ENCODE data around the gene KCNK10. TPM values are rescaled to one million over a fixed set of nuclear protein-coding genes. Genes with fewer than 3 reads are reported as not detected.

Gene KCNK10
- total RNA-seq, 2 experiments from 2014 or later: not detected

- ChIA-PET CTCF (no interaction called here), POLR2A (no interaction called here)
- no peaks in the 10 kb centered on the region for H3K36me3 ChIP-seq (ENCODE audit: insufficient read depth, low read length)
- H3K9me3 ChIP-seq (ENCODE audit: control insufficient read depth in 1 of 2, insufficient read depth in 1 of 2, low read length in 2 of 2): no peaks in the 10 kb centered on the region
- no peak for DNase-seq
- H3K4me1 Mint-ChIP-seq (ENCODE audit: low read depth): no peaks in the 10 kb centered on the region
- no peak for TF ChIP-seq CTCF (IDR thresholded peaks at IDR 0.05)
- H3K4me1 ChIP-seq (ENCODE audit: insufficient read depth, low read length): no peaks in the 10 kb centered on the region
- no peak overlapping the region for H3K27ac ChIP-seq (ENCODE audit: low read depth in 1 of 2, low read length in 2 of 2)
- no peak overlapping the region for H3K4me3 Mint-ChIP-seq
- peaks cover 7 to 19% of the 10 kb centered on the region in 2 experiments for H3K27me3 ChIP-seq (ENCODE audit: control insufficient read depth in 1 of 2, insufficient read depth in 2 of 2, low read length in 2 of 2)
- H3K27me3 Mint-ChIP-seq: peaks cover 45% of the 10 kb centered on the region
- intact Hi-C loops (cut with DNase I, micrococcal nuclease): no loop called here
- no peak overlapping the region for H3K27ac Mint-ChIP-seq
- no peak for ATAC-seq (ENCODE audit: poor library complexity)
- no peaks in the 10 kb centered on the region for H3K36me3 Mint-ChIP-seq (ENCODE audit: low read depth)
- H3K9me3 Mint-ChIP-seq: no peaks in the 10 kb centered on the region
- no peak overlapping the region for H3K4me3 ChIP-seq (ENCODE audit: low read length)
Observed at GRCh38 chr14:88300817-88301216, 22.3 kb downstream of the KCNK10 start.

GRCh38 chr14:88299865-88300530 is 23.1 kb downstream of the KCNK10 start:
- CTCF ChIA-PET: no interaction called here
- DNase-seq: peak in 3 of 14 experiments; percentile 6 to 30 (median 19)
- H3K4me3 Mint-ChIP-seq: no peak overlapping the region

GRCh38 chr14:88297306-88297705 is 25.8 kb downstream of the KCNK10 start:
- H3K4me3 ChIP-seq (ENCODE audit: low read length): no peak overlapping the region
- H3K9me3 Mint-ChIP-seq: no peaks in the 10 kb centered on the region
- H3K4me1 Mint-ChIP-seq (ENCODE audit: low read depth): no peaks in the 10 kb centered on the region
- H3K9me3 ChIP-seq (ENCODE audit: control insufficient read depth in 1 of 2, insufficient read depth in 1 of 2, low read length in 2 of 2): no peaks in the 10 kb centered on the region
- H3K27ac Mint-ChIP-seq: no peak overlapping the region
- DNase-seq (peak in 1 of 14 experiments; percentile 9), ATAC-seq (ENCODE audit: poor library complexity) (no peak)
- H3K27ac ChIP-seq (ENCODE audit: low read depth in 1 of 2, low read length in 2 of 2): no peak overlapping the region
- H3K36me3 Mint-ChIP-seq (ENCODE audit: low read depth): no peaks in the 10 kb centered on the region
- no peaks in the 10 kb centered on the region for H3K4me1 ChIP-seq (ENCODE audit: insufficient read depth, low read length)
- intact Hi-C loops (cut with DNase I, micrococcal nuclease): no loop called here
- no peak for TF ChIP-seq CTCF (IDR thresholded peaks at IDR 0.05)
- peaks cover 10 to 20% of the 10 kb centered on the region in 2 experiments for H3K27me3 ChIP-seq (ENCODE audit: control insufficient read depth in 1 of 2, insufficient read depth in 2 of 2, low read length in 2 of 2)
- ChIA-PET CTCF (no interaction called here), POLR2A (no interaction called here)
- H3K4me3 Mint-ChIP-seq: no peak overlapping the region
- no peaks in the 10 kb centered on the region for H3K36me3 ChIP-seq (ENCODE audit: insufficient read depth, low read length)
- H3K27me3 Mint-ChIP-seq: peaks cover 64% of the 10 kb centered on the region

More at GRCh38 chr14:88299865-88300530, 23.1 kb downstream of the KCNK10 start:
- Histone ChIP-seq H3K4me3 (ENCODE audit: low read length) (no peak overlapping the region), H3K36me3 (ENCODE audit: insufficient read depth, low read length) (no peaks in the 10 kb centered on the region), H3K4me1 (ENCODE audit: insufficient read depth, low read length) (no peaks in the 10 kb centered on the region), H3K9me3 (ENCODE audit: control insufficient read depth in 1 of 2, insufficient read depth in 1 of 2, low read length in 2 of 2) (no peaks in the 10 kb centered on the region), H3K27ac (ENCODE audit: low read depth in 1 of 2, low read length in 2 of 2) (no peak overlapping the region), H3K27me3 (ENCODE audit: control insufficient read depth in 1 of 2, insufficient read depth in 2 of 2, low read length in 2 of 2) (peaks cover 7 to 20% of the 10 kb centered on the region in 2 experiments)
- Mint-ChIP-seq H3K27ac (no peak overlapping the region), H3K9me3 (no peaks in the 10 kb centered on the region), H3K27me3 (peaks cover 49% of the 10 kb centered on the region), H3K36me3 (ENCODE audit: low read depth) (no peaks in the 10 kb centered on the region), H3K4me1 (ENCODE audit: low read depth) (no peaks in the 10 kb centered on the region)
- no peak for TF ChIP-seq CTCF (IDR thresholded peaks at IDR 0.05)
- intact Hi-C loops (cut with DNase I, micrococcal nuclease): no loop called here
- POLR2A ChIA-PET: no interaction called here
- no peak for ATAC-seq (ENCODE audit: poor library complexity)
